ENCODE data around the gene UPF2.

Gene UPF2

GRCh38 chr10:11887381-11888227 is 155.0 kb downstream of the UPF2 start:
- in situ Hi-C loops (cut with HindIII; ENCODE audit: low sequenced_read_pairs) = no loop called here

DNA sequence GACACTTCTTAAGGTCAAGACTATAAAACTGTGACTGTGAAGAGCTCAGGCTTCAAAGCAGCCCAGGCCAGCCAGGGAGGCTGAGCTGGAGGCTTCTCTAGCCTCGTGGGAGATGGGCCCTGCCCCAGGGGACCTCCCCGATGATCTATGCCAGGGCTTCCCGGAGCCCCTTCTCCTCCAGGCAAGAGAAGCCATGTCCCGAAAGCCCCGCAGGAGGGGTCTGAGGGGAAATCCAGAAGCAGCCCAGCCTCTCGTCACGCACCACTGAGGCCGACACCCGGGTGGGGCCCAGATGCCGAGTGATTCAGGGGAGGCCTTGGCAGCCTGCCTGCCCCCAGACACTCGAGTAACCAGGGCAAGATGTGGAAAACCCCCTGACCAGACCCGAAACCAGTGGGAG is 155.8 kb downstream of the UPF2 start:
- in situ Hi-C loops (cut with HindIII; ENCODE audit: low sequenced_read_pairs) = no loop called here

- in situ Hi-C loops (cut with HindIII; ENCODE audit: low sequenced_read_pairs) = no loop called here
Measured at GRCh38 chr10:11886138-11886474, 156.5 kb downstream of the UPF2 start.

GRCh38 chr10:11885437-11886137 is 157.0 kb downstream of the UPF2 start:
- in situ Hi-C loops (cut with HindIII; ENCODE audit: low sequenced_read_pairs) = no loop called here

DNA sequence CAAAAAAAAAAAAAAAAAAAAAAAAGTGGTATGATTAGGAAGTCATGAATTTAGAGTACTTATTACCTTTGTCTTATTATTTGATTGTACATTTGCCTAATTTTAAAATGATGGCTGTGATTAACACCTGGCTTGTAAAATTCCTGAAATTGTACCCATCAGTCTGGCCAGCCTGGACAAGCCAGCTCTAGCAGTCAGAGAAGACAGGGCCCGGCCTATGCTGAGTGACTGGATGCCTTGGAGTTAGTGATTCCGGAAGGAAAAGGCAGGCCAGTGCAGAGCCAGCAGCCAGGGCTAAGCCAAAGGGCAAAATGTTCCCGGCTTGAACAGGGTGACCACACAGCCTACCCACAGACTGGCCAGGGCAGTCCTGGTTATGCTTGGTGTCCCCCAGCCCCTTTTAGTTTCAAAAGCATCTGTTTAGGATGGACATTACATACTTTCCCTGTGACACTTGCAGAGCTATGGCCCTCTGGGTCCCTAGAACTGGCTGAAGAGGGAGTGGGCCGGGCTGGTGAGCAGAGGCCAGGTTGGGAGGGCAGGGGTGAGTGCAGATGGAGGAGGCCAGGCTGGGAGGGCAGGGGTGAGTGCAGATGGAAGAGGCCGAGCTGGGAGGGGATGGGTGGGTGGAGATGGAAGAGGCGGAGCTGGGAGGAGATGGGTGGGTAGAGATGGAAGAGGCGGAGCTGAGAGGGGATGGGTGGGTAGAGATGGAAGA is 157.7 kb downstream of the UPF2 start:
- in situ Hi-C loops (cut with HindIII; ENCODE audit: low sequenced_read_pairs) = no loop called here

DNA sequence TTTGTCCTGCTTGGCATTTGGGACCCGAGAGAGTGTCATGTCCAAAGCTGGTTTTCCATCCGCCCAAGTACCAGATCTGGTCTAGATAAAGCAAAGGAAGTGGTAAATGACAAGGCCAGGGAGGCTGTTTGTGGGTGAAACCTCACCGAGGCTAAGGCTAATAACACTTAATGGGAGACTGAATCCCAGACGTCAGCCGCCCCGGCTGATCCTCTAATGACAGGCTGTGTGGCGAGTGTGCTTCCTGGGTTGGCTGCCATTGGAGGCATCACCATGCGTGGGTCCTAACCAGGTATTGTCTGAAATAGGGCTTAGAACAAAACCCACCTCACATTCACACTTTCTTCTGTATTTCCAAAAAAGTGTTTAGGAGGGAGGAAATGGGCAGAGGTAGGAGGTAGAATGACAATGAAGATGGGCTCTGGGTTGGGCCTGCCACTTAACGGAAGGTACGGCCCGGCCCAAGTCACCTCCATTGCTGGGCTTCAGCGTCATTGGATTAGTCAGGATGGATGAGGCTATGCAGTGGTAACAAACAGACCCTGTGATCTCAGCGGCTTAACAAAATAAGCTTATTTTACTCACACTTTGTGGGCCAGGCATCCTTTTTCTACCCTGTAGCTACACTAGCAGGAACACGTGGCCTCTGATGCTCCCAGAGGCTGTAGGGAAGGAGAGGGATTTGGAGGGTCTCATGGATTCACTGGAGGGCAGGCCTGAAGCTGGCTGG is 159.8 kb downstream of the UPF2 start:
- in situ Hi-C loops (cut with HindIII; ENCODE audit: low sequenced_read_pairs) = no loop called here

DNA sequence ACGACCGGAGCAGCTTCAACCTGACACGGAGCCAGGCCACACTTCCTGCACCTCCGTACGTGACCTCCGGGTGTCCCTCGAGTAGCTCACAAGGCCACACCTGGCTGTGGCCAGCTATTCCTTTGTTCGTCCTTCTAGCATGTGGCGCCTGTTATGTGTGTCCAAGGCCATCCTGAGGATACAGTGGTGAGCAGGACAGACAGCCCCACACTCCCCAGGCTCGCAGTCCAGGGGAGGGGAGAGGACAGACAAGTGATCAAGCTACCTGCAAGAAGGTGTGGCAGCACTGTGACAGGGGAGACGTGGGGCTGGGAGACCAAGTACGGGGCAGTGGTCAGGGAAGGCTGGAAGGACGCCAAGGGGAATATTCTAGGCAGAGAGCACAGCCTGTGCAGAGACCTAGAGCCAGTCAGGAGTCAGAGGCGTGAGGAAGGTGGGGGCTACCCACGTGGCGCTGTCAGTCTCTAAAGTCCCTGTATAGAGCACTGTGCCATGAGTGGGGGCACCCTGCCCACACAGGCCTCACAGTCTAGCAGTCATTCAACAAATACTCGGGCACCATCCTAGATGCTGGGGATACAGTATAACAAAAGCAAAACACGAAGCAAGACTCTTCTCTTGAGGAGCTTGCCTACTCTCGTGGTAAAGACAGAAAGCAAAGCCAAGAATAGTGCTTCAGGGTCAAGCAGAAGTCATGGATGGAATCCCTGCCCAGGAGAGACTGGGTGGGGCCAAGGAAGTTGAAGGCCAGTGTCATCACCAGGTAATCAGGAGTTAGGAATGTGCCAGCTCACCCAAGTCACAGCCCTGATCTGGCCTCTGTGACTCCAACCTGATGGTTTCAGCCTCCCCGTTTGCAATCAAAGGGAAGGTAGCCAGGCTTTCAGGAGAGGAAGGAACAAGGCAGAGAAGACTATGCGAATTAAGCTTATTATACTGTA is 160.9 kb downstream of the UPF2 start:
- in situ Hi-C loops (cut with HindIII; ENCODE audit: low sequenced_read_pairs) = no loop called here

GRCh38 chr10:11881030-11881476 is 161.6 kb downstream of the UPF2 start:
- in situ Hi-C loops (cut with HindIII; ENCODE audit: low sequenced_read_pairs) = no loop called here

DNA sequence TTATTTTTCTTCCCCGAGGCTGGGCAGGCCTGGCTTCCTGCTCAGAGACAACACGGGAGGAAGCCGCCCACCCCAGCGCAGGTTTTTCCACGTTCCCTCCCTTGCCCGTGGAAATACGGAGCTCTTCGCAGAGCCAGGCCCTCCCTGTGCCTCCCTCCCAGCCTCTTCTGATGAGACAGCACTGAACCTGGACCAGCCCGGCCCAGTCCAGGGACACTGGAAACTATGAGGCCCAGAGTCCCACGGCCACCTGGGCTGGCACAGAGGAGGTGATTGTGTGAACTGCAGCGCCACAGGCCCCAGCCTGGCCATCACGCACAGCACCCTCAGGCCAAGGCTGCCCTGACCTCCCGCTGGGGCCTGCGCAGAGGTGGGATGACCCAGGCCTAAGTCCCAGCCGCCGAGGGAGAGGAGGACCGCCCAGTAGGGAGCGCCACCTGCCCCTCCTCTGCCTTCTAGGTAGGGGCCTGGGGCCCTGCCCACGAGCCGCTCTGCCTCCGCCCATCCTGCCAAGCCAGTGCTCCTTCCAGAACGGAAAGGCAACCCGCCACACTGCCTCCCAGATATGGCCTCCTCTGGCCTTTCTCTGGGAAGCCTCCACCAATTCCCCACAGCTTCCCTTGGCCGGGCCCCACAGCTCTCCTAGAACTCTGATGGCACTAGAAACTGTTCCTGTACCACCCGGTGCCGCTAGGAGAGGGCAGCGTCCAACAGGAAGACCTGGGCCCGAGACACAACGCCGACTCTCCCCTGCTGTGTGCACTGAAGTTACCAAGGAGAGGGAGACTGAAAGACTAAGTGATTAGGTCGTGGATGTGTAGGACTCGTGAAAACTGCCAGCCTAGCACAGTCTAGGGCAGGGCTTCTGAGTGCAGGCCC is 162.2 kb downstream of the UPF2 start:
- in situ Hi-C loops (cut with HindIII; ENCODE audit: low sequenced_read_pairs) = no loop called here

- in situ Hi-C loops (cut with HindIII; ENCODE audit: low sequenced_read_pairs) = no loop called here
Measured at GRCh38 chr10:11879387-11880094, 163.1 kb downstream of the UPF2 start.

DNA sequence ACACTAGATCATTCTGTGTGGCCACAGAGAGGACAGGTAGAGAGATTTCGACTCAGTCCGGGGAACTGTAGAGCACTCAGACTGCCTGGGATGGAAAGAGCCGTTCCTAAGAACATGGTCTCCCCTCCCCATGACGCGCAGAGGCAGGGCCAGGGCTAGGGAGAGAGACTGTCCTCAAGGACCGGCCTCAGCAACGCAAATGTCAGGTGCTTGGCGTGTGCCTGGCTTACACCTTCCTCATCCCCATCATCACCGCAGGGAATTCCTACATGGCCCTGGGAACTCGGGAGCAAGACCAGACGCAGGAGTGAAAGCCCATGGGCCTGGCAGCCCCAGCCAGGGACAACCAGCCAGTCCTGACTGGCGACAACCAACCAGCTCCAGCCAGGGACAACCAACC is 163.8 kb downstream of the UPF2 start:
- in situ Hi-C loops (cut with HindIII; ENCODE audit: low sequenced_read_pairs) = no loop called here

DNA sequence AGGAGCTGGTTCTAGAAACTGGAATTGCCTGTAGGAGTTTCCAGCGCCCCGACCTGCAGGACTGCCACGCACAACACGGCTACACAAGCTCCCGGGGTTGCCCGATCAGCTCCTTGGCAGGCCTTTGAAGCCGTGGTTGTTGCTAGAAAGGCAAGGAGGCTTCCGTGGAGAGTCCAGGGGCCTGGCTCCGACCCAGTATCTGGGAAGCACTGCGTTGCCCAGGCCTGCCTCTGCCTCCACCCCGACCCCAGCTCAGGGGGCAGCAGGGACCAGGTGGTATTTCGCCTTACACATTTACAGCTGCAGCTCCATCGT is 165.1 kb downstream of the UPF2 start:
- in situ Hi-C loops (cut with HindIII; ENCODE audit: low sequenced_read_pairs) = no loop called here

DNA sequence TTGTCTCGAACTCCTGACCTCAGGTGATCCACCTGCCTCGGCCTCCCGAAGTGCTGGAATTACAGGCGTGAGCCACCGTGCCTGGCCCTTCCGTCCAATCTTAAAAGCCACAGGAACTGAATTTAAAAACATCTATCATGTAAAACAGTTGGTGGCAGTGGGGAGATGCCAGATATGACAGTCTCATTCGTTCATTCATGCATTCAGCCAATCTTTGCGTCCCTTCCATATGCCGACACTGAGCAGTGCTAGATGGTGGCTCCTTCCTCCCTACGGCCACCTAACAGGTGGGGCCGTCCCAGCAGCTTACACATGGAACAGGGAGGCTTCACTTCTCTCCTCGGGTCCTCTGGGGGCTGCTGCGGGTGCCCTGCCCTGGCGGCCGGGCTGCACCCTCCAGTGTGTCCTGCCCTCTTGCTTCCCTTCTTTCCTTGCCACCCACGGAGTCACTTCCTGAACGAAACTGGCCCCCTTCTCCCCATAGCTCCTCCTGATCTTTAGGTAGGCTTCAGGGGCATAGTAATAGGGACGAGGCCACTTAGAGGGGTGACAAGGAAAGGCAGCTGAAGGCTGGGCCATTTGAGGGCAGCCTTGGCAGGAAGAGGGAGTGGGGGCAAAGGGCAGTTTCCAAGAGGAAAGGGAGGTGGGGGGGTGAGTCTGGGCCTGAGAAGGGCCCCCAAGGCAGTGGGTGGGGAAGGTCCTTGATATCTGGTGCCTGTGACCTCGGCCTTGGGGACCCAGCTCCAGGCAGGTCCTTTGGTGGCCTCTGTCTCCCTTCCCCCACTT is 165.6 kb downstream of the UPF2 start:
- in situ Hi-C loops (cut with HindIII; ENCODE audit: low sequenced_read_pairs) = no loop called here

GRCh38 chr10:11876324-11876723 is 166.3 kb downstream of the UPF2 start:
- in situ Hi-C loops (cut with HindIII; ENCODE audit: low sequenced_read_pairs) = no loop called here

DNA sequence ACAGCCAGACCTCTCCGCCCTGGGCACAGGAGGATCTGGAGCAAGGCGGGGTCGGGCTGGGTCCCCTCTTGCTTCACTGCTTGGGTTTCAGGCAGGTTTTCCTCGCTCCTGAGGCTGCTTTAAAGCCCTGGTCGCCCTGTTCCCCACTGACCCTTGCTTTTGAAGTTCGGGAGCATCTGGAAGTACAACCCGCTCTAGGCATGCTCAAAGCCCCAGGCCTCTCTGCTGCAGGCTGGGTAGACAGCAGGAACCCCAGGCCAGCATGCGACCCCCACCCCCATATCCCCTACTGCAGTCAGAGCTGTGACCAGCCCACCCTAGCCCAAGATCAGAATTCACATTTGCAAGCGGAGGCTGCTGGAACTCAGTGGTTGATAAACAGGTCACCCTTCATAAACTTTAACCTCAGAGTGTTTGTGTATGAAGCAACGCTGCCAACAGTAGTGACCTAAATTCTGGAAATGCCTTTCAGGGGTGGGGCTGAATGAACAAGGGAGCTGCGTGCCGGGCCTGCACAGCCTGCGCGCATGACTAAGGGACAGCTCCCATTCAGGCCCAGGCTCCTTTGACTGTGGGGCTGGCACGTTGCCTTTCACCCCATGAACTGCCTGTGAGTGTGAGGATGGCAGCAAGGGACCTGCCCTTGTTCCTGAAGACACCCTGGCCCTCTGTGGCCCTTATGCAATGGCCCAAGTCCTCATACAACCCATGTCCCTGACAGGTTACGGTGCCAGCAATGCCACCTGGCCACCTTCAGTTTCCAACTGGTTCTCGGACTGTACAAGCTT is 166.9 kb downstream of the UPF2 start:
- in situ Hi-C loops (cut with HindIII; ENCODE audit: low sequenced_read_pairs) = no loop called here

- in situ Hi-C loops (cut with HindIII; ENCODE audit: low sequenced_read_pairs) = no loop called here
Measured at GRCh38 chr10:11874568-11875493, 167.8 kb downstream of the UPF2 start.

Data from DLD1 (cell line).